A673 (cell line): ENCODE measurements around the gene P3R3URF. TPM values are rescaled to one million over a fixed set of nuclear protein-coding genes. Genes with fewer than 3 reads are reported as not detected.

Experiments used
- BruUV-seq: library from RNA; stranded (reverse); fragments of 400-500 nt; replicated peaks from 2 replicates; lab custom pipeline; 2021; lab: Mats Ljungman, UMichigan
- CTCF ChIA-PET: fragments of 300-600 bp; sonication (Branson Sonifier 250); formaldehyde crosslinking; loops from one replicate; lab custom pipeline; 2022; ENCODE audit warnings: antibody characterized with exemption; lab: Charles Lee
- POLR2A ChIA-PET: fragments of 300-600 bp; sonication (Branson Sonifier 250); formaldehyde crosslinking; loops from one replicate; lab custom pipeline; 2022; ENCODE audit warnings: antibody characterized with exemption; ENCODE audit not compliant: low non-redundant PET; lab: Charles Lee
- DNase-seq: peaks from one replicate; pipeline ENCODE4 v3.0.0-alpha.2; 2015; ENCODE audit warnings: low spot score
- H3K27ac ChIP-seq: fragments of 200-600 bp; sonication (generic); 2 replicates; pipeline ENCODE4 v1.5.1; 2016; ENCODE audit warnings: mixed run types, low read depth, mild to moderate bottlenecking, mixed read lengths, antibody characterized with exemption, low read length; ENCODE audit not compliant: poor library complexity, severe bottlenecking
- H3K27me3 ChIP-seq: fragments of 200-600 bp; sonication (generic); replicated peaks from 2 replicates; pipeline ENCODE4 v1.6.1; 2017; ENCODE audit warnings: mixed run types, low read depth, mild to moderate bottlenecking, mixed read lengths, antibody characterized with exemption, low read length; ENCODE audit not compliant: insufficient read depth, poor library complexity
- H3K36me3 ChIP-seq: fragments of 200-600 bp; sonication (generic); 2 replicates; pipeline ENCODE4 v1.6.1; 2016; ENCODE audit warnings: mixed run types, mild to moderate bottlenecking, mixed read lengths, antibody characterized with exemption, low read length; ENCODE audit not compliant: insufficient read depth, poor library complexity, severe bottlenecking
- H3K4me1 ChIP-seq: fragments of 200-600 bp; sonication (generic); 2 replicates; pipeline ENCODE4 v1.6.1; 2017; ENCODE audit warnings: mixed run types, mild to moderate bottlenecking, mixed read lengths, antibody characterized with exemption, low read length; ENCODE audit not compliant: insufficient read depth, poor library complexity, severe bottlenecking
- H3K4me3 ChIP-seq: fragments of 200-600 bp; sonication (generic); 2 replicates; pipeline ENCODE4 v1.5.1; 2016; ENCODE audit warnings: low read depth, mixed run types, mild to moderate bottlenecking, mixed read lengths, low read length; ENCODE audit not compliant: poor library complexity, severe bottlenecking
- H3K9me3 ChIP-seq: fragments of 200-600 bp; sonication (generic); 2 replicates; pipeline ENCODE4 v1.6.1; 2016; ENCODE audit warnings: mixed run types, low read depth, mild to moderate bottlenecking, mixed read lengths, antibody characterized with exemption, low read length; ENCODE audit not compliant: poor library complexity, severe bottlenecking
- CTCF ChIP-seq: fragments of 300-800, 200-600 bp; sonication (generic); conservative IDR thresholded peaks from 2 replicates; pipeline ENCODE4 v1.5.1; 2017; ENCODE audit warnings: low read depth, mild to moderate bottlenecking, antibody characterized with exemption, low read length, moderate library complexity, mixed read lengths
- EZH2 ChIP-seq: fragments of 200-600 bp; sonication (generic); IDR thresholded peaks from 2 replicates; pipeline ENCODE4 v1.6.1; 2017; ENCODE audit warnings: borderline replicate concordance, low read depth, mild to moderate bottlenecking, mixed read lengths, antibody characterized with exemption, low read length; ENCODE audit not compliant: poor library complexity, severe bottlenecking
- intact Hi-C: fragments of 100-400 bp; cut with micrococcal nuclease; formaldehyde crosslinking; loops from one replicate; pipeline ENCODE4 v1.10.0; 2022; ENCODE audit not compliant: unreplicated experiment
- total RNA-seq: library from RNA; stranded (reverse); gene quantifications from 2 replicates; pipeline ENCODE4 v1.2.3, GENCODE V29; 2021

Gene P3R3URF
- total RNA-seq, 1 experiment from 2014 or later, result not detected

- no TSS peak for BruUV-seq
- Histone ChIP-seq H3K4me1 (peaks cover 6% of the 10 kb centered on the region), H3K27ac (no peak overlapping the region), H3K9me3 (no peaks in the 10 kb centered on the region), H3K36me3 (no peaks in the 10 kb centered on the region), H3K4me3 (no peak overlapping the region), H3K27me3 (no peaks in the 10 kb centered on the region)
- POLR2A ChIA-PET, result no interaction called here
- intact Hi-C loops, result no loop called here
- TF ChIP-seq EZH2 (no peak), CTCF (no peak)
- CTCF ChIA-PET, result no interaction called here
- no peak for DNase-seq
Observed at GRCh38 chr1:46168477-46168876, 7.8 kb downstream of the P3R3URF start.

- H3K27me3 ChIP-seq, result no peaks in the 10 kb centered on the region
- TF ChIP-seq CTCF (no peak), EZH2 (no peak)
- no peaks in the 10 kb centered on the region for H3K9me3 ChIP-seq
- intact Hi-C loops, result no loop called here
- DNase-seq, result no peak
- H3K27ac ChIP-seq, result no peak overlapping the region
- BruUV-seq, result no TSS peak
- peak overlapping the region; percentile 45 for H3K4me3 ChIP-seq
- POLR2A ChIA-PET, result interaction anchor here (0.6 kb wide), 1 partner anchor 122 kb away, joined by 5 read pairs; no protein-coding TSS in a partner anchor
- no peaks in the 10 kb centered on the region for H3K4me1 ChIP-seq
- CTCF ChIA-PET, result no interaction called here
- H3K36me3 ChIP-seq, result no peaks in the 10 kb centered on the region
Observed at GRCh38 chr1:46166521-46167462, 9.5 kb downstream of the P3R3URF start.

- Histone ChIP-seq H3K36me3 (no peaks in the 10 kb centered on the region), H3K27ac (no peak overlapping the region), H3K4me3 (no peak overlapping the region), H3K4me1 (no peaks in the 10 kb centered on the region), H3K27me3 (no peaks in the 10 kb centered on the region), H3K9me3 (no peaks in the 10 kb centered on the region)
- ChIA-PET CTCF (no interaction called here), POLR2A (no interaction called here)
- intact Hi-C loops, result no loop called here
- no TSS peak for BruUV-seq
- no peak for DNase-seq
- TF ChIP-seq CTCF (no peak), EZH2 (no peak)
Observed at GRCh38 chr1:46160212-46160611, 16.1 kb downstream of the P3R3URF start.
